Peyer's patch (tissue), 4 donors: ENCODE measurements around the gene LAMA4. TPM values are rescaled to one million over a fixed set of nuclear protein-coding genes. Genes with fewer than 3 reads are reported as not detected.

Experiments
- DNase-seq, 3 donors: peaks; one replicate each; pipeline ENCODE4 v3.0.0-alpha.2; 2017 to 2019
- H3K27ac ChIP-seq, 4 donors: fragments of 200-600 bp; sonication (generic); one replicate each; pipeline ENCODE4 v1.5.1; 2016 to 2019
- H3K27me3 ChIP-seq, 2 donors: fragments of 200-600 bp; sonication (generic); one replicate each; pipeline ENCODE4 v1.5.1; 2019
- H3K36me3 ChIP-seq, 3 donors: fragments of 200-600 bp; sonication (generic); one replicate each; pipeline ENCODE4 v1.5.1; 2016 to 2019
- H3K4me1 ChIP-seq, 4 donors: fragments of 200-600 bp; sonication (generic); one replicate each; pipeline ENCODE4 v1.5.1; 2016 to 2019
- H3K4me3 ChIP-seq, 4 donors: fragments of 200-600 bp; sonication (generic); 1 replicate in 3 of 4; 2 replicates in 1 of 4; pipeline ENCODE4 v1.5.1; 2016 to 2019; ENCODE audit warnings: mild to moderate bottlenecking in 1 of 4
- H3K9me3 ChIP-seq, 4 donors: fragments of 200-600 bp; sonication (generic); one replicate each; pipeline ENCODE4 v1.5.1; 2016 to 2019; ENCODE audit warnings: mild to moderate bottlenecking in 1 of 4
- CTCF ChIP-seq, 6 experiments: fragments of 450-650 bp in 4 of 6; fragments of 200-600 bp in 2 of 6; sonication (generic) in 1 of 6; IDR thresholded peaks; one replicate each; pipeline ENCODE4 v1.5.1; 2017 to 2019; ENCODE audit warnings: antibody characterized with exemption in 6 of 6, mild to moderate bottlenecking in 3 of 6, moderate library complexity in 1 of 6
- POLR2A ChIP-seq, 2 donors: fragments of 450-650 bp; IDR thresholded peaks; one replicate each; pipeline ENCODE4 v1.5.1; 2017; ENCODE audit warnings: antibody characterized with exemption in 2 of 2, mild to moderate bottlenecking in 2 of 2, moderate library complexity in 2 of 2
- total RNA-seq, 4 donors: library from RNA; depleted of rRNA; stranded (reverse); fragments of >200 nt; gene quantifications; one replicate each; pipeline ENCODE4 v1.1.0, GENCODE V29; 2016

LAMA4 gene
- total RNA-seq, 4 donors from 2014 or later, result 10.0 to 99.0 (median 28.9) TPM

DNA sequence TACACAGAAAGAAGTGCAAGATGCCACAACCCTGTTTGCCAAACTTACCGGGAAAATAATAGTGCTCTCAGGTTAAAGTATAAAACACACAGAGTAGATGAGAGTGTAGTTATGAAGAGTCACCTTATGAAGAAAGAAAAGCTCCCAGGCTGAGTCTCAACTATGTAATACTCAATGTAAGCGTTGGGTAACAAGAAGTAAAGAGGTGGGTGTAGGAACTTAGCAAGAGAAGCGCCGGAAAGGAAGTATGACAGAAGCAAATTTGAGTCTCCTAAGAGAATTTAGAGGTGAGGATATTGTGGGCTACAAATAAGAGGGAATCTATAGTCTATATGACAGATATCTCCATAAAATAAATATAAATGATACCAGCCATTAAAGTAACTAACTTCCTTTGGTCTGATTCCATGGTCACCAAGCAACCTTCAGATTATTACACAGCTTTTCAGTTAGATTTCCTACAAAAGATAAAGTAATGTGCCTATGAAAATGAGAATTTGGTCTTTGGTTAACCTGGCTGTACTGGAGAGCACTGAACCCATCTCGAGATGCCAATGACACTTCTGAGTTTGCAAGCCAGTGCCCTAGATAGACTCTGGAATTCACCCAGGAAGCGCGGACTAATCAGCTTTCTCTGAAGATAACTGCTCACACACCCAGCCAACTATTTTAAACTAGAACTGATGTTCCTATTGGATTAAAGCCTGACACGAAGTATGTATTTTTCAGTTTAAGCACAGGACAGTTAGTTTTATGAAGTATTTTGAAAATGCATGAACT, 168.9 kb downstream of the LAMA4 start:
- Histone ChIP-seq H3K9me3 (no peaks in the 10 kb centered on the region), H3K36me3 (peaks cover 0 to 14% (median 0%) of the 10 kb centered on the region in 3 donors), H3K4me1 (peaks cover 0 to 5% (median 0%) of the 10 kb centered on the region in 4 donors), H3K27me3 (no peaks in the 10 kb centered on the region), H3K27ac (no peak overlapping the region), H3K4me3 (no peak overlapping the region)
- DNase-seq, result no peak
- TF ChIP-seq POLR2A (IDR thresholded peaks at IDR 0.05) (no peak), CTCF (IDR thresholded peaks at IDR 0.05) (no peak)

DNA sequence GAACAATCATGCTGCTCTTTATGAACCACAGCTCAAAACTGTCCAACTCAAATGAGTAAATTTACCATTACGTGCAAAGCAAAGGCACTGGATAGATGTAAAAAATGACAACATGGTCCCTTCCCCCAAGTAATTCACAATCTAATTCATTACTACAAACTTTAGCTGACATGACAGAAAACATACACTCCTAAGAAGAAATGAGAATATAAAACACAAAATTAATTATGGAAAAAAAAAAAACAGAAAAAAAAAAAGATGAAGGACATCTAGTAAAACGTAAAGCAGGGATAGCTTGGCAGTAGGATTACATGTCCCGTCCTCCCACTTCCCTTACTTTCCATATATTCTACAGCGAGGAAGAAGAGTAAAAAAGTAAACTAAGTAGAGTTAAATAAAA, 172.8 kb downstream of the LAMA4 start:
- no peak for DNase-seq
- H3K4me1 ChIP-seq, result peaks cover 0 to 5% (median 0%) of the 10 kb centered on the region in 4 donors
- H3K36me3 ChIP-seq, result peaks cover 0 to 39% (median 0%) of the 10 kb centered on the region in 3 donors
- H3K27ac ChIP-seq, result no peak overlapping the region
- H3K4me3 ChIP-seq, result no peak overlapping the region
- H3K9me3 ChIP-seq, result no peaks in the 10 kb centered on the region
- TF ChIP-seq POLR2A (IDR thresholded peaks at IDR 0.05) (no peak), CTCF (IDR thresholded peaks at IDR 0.05) (no peak)
- H3K27me3 ChIP-seq, result no peaks in the 10 kb centered on the region

GRCh38 chr6:112066606-112067005, 187.8 kb downstream of the LAMA4 start:
- H3K9me3 ChIP-seq, result no peaks in the 10 kb centered on the region
- TF ChIP-seq CTCF (IDR thresholded peaks at IDR 0.05) (no peak), POLR2A (IDR thresholded peaks at IDR 0.05) (no peak)
- peaks cover 0 to 12% (median 0%) of the 10 kb centered on the region in 3 donors for H3K36me3 ChIP-seq
- H3K27me3 ChIP-seq, result no peaks in the 10 kb centered on the region
- DNase-seq, result no peak
- H3K27ac ChIP-seq, result no peak overlapping the region
- H3K4me3 ChIP-seq, result no peak overlapping the region
- no peaks in the 10 kb centered on the region for H3K4me1 ChIP-seq

GRCh38 chr6:112065426-112065986, 188.9 kb downstream of the LAMA4 start:
- TF ChIP-seq POLR2A (IDR thresholded peaks at IDR 0.05), result no peak
- TF ChIP-seq CTCF (IDR thresholded peaks at IDR 0.05), result no peak
- H3K27me3 ChIP-seq, result no peaks in the 10 kb centered on the region
- no peak overlapping the region for H3K4me3 ChIP-seq
- H3K27ac ChIP-seq, result no peak overlapping the region
- no peaks in the 10 kb centered on the region for H3K4me1 ChIP-seq
- DNase-seq, result no peak
- H3K36me3 ChIP-seq, result peaks cover 0 to under 1% (median 0%) of the 10 kb centered on the region in 3 donors
- no peaks in the 10 kb centered on the region for H3K9me3 ChIP-seq

- no peaks in the 10 kb centered on the region for H3K4me1 ChIP-seq
- TF ChIP-seq POLR2A (IDR thresholded peaks at IDR 0.05) (no peak), CTCF (IDR thresholded peaks at IDR 0.05) (no peak)
- DNase-seq, result no peak
Measured at GRCh38 chr6:112062966-112063365, 191.4 kb downstream of the LAMA4 start.

More at GRCh38 chr6:112062966-112063365, 191.4 kb downstream of the LAMA4 start:
- Histone ChIP-seq H3K9me3 (no peaks in the 10 kb centered on the region), H3K4me3 (no peak overlapping the region), H3K27ac (no peak overlapping the region), H3K27me3 (no peaks in the 10 kb centered on the region), H3K36me3 (no peaks in the 10 kb centered on the region)
